Natural killer cell treated with Interleukin-12 subunit alpha and Interleukin-12 subunit beta and Interleukin-15 and Interleukin-18, amount 100 ng/mL, for 72 hours (primary cell): ENCODE measurements around the gene MDK. TPM values are rescaled to one million over a fixed set of nuclear protein-coding genes. Genes with fewer than 3 reads are reported as not detected.

ENCODE experiments used
- ATAC-seq, 2 donors: fragments of 150-1000 bp; cut with Tn5 transposase in 1 of 2; sonication (Bioruptor Pico), chemical (Tn5 transposase) in 1 of 2; 2 replicates each; pipeline ENCODE4 v1.10.0; 2021
- DNase-seq: peaks from one replicate; pipeline ENCODE4 v3.0.0; 2022; ENCODE audit warnings: low spot score
- H3K27ac Mint-ChIP-seq, 2 donors: 1 replicate in 1 of 2; 2 replicates in 1 of 2; pipeline ENCODE4 v1.8.0; 2022; ENCODE audit warnings: mixed read lengths in 2 of 2, mild to moderate bottlenecking in 1 of 2, moderate library complexity in 1 of 2
- H3K27me3 Mint-ChIP-seq, 2 donors: 1 replicate in 1 of 2; 2 replicates in 1 of 2; pipeline ENCODE4 v1.8.0; 2022; ENCODE audit warnings: mixed read lengths in 2 of 2
- H3K36me3 Mint-ChIP-seq: one replicate; pipeline ENCODE4 v1.8.0; 2022; ENCODE audit warnings: mixed read lengths
- H3K4me1 Mint-ChIP-seq, 2 donors: 1 replicate in 1 of 2; 2 replicates in 1 of 2; pipeline ENCODE4 v1.8.0; 2022; ENCODE audit warnings: low read depth in 2 of 2, mixed read lengths in 2 of 2, mild to moderate bottlenecking in 1 of 2
- H3K4me3 Mint-ChIP-seq: one replicate; pipeline ENCODE4 v1.8.0; 2022; ENCODE audit warnings: mixed read lengths
- H3K9me3 Mint-ChIP-seq: 2 replicates; pipeline ENCODE4 v1.8.0; 2022; ENCODE audit warnings: mixed read lengths
- total RNA-seq, 2 donors: library from RNA; stranded (reverse); gene quantifications; one replicate each; pipeline ENCODE4 v1.2.3, GENCODE V29; 2022

Gene MDK, protein sequence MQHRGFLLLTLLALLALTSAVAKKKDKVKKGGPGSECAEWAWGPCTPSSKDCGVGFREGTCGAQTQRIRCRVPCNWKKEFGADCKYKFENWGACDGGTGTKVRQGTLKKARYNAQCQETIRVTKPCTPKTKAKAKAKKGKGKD
- total RNA-seq: 1 to 10 TPM; 1.4 to 4.0 TPM

DNA sequence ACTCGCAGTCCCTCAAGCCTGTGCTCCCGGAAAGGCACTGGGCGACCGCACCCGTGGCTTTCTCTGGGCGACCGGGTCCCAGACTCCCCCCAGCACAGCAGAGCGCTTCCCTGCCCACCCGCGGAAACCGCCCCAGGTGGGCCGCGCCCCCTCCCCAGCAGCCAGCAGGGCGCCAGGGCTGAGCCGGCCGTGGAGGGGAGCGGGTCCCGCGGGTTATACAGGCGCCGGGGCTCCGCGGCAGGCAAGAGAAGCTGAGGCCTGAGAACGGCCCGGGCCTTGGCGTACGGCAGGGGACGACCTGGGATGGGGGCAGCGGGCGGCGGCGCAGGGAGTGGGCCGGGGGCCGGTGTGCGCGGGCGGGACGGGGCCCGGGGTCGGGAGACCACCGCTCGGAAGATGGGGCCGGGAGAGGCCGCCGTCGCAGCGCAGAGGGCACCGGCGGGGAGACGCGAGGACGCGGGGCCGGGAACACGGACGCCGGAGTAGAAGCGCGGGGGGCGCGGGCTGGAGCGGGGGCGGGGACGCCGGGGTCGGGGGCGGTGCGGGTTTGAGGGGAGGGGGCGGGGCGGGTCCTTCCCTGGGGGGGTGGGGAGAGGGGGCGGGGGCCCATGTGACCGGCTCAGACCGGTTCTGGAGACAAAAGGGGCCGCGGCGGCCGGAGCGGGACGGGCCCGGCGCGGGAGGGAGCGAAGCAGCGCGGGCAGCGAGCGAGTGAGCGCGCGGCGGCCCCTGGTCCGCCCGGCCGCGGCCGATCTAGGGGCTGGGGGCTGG, at the start of gene MDK:
Gene MDK, plus strand, starts transcription at position 622 of the 771 bp plus-strand sequence. CDS start 389 bp downstream, outside the sequence.
- H3K9me3 Mint-ChIP-seq: no peaks in the 10 kb centered on the region
- no peak within 1 kb of the TSS for H3K27ac Mint-ChIP-seq
- H3K4me1 Mint-ChIP-seq: peaks cover 10 to 14% of the 10 kb centered on the region in 2 donors
- ATAC-seq (peak in 1 of 2 donors; percentile 25), DNase-seq (no peak)
- peak within 1 kb of the TSS; percentile 80 for H3K4me3 Mint-ChIP-seq
- H3K27me3 Mint-ChIP-seq: peaks cover 5 to 10% of the 10 kb centered on the region in 2 donors
- H3K36me3 Mint-ChIP-seq: no peaks in the 10 kb centered on the region

DNA sequence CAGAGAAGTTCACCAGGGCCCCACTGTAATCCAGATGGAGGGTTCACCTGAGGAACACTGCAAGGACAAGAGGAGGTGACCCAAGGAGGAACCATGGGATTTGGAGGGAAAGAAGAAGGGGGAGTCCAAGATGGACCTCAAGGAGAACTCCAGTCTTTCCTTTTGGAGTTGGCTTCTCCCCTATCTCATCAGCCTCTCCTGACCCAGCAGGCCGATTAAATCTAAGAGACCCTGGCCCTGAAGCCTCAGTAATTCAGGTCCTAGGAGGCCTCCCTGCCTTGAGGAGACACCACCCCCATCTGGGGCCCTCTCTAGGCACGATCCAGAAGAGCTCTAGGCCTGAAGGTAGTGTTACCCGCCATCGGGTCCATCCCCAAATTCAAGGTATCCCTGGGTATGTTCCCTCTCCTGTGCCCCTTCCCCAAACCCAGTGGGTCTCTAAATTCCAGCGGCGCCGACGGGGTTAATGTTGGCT, 49.3 kb upstream of the MDK start:
- H3K27ac Mint-ChIP-seq: no peak overlapping the region
- DNase-seq: no peak
- H3K4me3 Mint-ChIP-seq: peak overlapping the region; percentile 16
- no peaks in the 10 kb centered on the region for H3K36me3 Mint-ChIP-seq
- no peak for ATAC-seq
- no peaks in the 10 kb centered on the region for H3K9me3 Mint-ChIP-seq
- peaks cover 17 to 27% of the 10 kb centered on the region in 2 donors for H3K4me1 Mint-ChIP-seq
- peaks cover 36 to 46% of the 10 kb centered on the region in 2 donors for H3K27me3 Mint-ChIP-seq

DNA sequence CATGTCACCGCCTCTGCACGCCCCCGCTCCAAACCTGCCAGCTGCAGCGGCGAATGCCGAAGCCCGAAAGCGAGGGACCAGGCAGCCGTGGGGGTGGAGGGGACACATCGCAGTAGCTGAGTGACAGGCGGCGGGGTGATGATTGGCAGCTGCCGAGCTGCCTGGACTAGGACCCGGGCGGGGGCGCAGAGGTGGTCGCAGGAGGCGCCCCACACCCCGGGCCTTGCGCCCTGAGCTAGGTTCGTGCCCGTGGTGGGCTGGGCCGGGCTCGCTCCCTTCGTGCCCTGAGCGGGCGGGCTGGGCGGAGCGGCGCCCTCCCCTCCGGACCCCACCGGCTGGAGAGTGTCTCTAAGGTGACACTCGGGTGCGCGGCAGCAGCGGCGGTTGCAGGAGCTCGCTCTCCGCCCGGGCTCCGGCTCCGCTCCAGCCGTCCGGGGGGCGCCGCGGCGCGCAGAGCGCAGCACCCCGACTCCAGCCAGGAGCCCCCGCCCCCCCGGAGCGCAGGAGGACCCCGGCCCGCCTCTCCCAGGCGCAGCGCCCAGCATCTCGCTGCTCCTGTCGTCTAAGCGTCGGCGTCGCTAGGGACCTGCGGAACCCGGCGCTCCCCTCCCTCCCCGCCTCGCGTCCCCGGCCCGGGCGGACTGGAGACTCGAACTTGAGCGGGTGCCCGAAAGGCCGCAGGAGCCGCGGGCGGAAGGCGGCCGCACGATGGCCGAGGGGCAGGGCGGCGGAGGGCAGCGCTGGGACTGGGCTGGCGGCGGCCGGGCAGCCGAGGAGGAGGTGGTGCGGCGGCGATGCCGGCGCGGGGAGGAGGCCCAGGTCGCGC, 48.7 kb upstream of the MDK start:
- H3K4me1 Mint-ChIP-seq: peaks cover 17 to 27% of the 10 kb centered on the region in 2 donors
- H3K27ac Mint-ChIP-seq: no peak overlapping the region
- no peak for DNase-seq
- no peaks in the 10 kb centered on the region for H3K9me3 Mint-ChIP-seq
- H3K36me3 Mint-ChIP-seq: no peaks in the 10 kb centered on the region
- peak; percentile 36 to 45 for ATAC-seq
- peak overlapping the region; percentile 58 for H3K4me3 Mint-ChIP-seq
- H3K27me3 Mint-ChIP-seq: peaks cover 33 to 47% of the 10 kb centered on the region in 2 donors

DNA sequence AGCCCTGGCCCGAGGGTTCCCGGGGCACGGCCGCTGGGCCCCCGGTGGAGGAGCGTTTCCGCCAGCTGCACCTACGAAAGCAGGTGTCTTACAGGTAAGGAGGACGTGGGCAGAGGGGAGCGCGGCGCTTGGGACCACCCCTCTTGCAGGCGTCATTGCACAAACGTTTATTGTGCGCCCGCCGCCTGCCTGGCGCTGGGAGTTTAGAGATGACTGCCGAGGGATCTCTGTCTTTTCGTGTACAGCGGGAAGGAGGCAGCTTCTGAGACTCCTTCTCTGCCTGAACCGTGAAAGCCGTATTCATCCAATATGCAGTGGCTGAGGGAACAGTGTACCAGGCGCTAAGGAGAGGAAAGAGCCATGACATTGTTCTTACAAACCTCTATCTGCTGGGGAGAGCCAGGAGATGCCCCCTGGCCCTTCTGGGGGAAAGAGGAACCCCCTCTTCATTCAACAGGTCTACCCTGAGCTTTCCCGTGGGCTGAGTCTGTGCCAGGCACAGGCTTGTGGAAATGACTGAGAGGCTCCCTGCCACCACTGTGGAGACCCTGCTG, 48.0 kb upstream of the MDK start:
- Mint-ChIP-seq H3K9me3 (no peaks in the 10 kb centered on the region), H3K36me3 (no peaks in the 10 kb centered on the region), H3K4me1 (peaks cover 18 to 27% of the 10 kb centered on the region in 2 donors), H3K27ac (no peak overlapping the region), H3K4me3 (peak overlapping the region; percentile 58), H3K27me3 (peaks cover 32 to 49% of the 10 kb centered on the region in 2 donors)
- no peak for ATAC-seq
- DNase-seq: no peak

DNA sequence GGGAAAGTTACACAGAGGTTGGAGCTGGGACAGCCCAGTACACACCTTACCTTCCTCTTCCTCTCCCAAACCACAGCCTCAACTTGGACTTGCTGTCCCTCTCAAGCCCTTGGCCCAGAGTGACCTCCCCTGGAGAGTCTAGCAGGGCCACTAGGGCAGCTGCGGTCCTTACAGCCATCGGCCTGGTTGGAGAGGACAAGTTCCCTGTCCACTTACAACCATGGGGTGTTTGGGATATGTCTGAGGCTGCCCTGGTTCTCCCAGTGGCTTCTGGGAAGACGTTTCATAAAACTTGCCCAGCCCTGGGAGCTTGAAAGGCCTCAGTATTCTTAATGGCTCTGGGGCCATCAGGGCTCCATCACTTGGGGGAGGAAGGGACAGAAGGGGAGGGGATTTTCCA, 47.3 kb upstream of the MDK start:
- Mint-ChIP-seq H3K27me3 (peaks cover 32 to 52% of the 10 kb centered on the region in 2 donors), H3K27ac (no peak overlapping the region), H3K36me3 (no peaks in the 10 kb centered on the region), H3K4me1 (peaks cover 21 to 27% of the 10 kb centered on the region in 2 donors), H3K4me3 (peak overlapping the region; percentile 58), H3K9me3 (no peaks in the 10 kb centered on the region)
- DNase-seq: no peak
- ATAC-seq: no peak

DNA sequence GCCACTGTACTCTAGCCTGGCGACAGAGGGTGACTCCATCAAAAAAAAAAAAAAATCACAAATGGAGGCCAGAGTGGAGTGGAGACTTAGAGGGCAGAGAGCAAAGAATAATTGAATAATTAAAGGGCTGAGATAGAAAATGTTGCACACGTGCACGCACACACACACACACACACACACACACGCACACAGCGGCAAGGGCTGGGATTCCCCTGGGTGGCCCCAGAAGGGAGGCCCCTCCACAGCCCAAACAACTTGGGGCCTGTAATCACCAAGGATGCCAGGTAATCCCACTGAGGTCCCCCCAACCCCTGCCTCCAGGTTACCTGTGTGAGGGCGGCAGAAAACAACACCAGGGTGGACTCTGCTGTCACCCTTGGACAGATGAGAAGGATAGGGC, 46.2 kb upstream of the MDK start:
- Mint-ChIP-seq H3K27me3 (peaks cover 23 to 45% of the 10 kb centered on the region in 2 donors), H3K4me1 (peaks cover 20 to 24% of the 10 kb centered on the region in 2 donors), H3K4me3 (no peak overlapping the region), H3K36me3 (no peaks in the 10 kb centered on the region), H3K9me3 (no peaks in the 10 kb centered on the region), H3K27ac (no peak overlapping the region)
- DNase-seq: no peak
- ATAC-seq: no peak

DNA sequence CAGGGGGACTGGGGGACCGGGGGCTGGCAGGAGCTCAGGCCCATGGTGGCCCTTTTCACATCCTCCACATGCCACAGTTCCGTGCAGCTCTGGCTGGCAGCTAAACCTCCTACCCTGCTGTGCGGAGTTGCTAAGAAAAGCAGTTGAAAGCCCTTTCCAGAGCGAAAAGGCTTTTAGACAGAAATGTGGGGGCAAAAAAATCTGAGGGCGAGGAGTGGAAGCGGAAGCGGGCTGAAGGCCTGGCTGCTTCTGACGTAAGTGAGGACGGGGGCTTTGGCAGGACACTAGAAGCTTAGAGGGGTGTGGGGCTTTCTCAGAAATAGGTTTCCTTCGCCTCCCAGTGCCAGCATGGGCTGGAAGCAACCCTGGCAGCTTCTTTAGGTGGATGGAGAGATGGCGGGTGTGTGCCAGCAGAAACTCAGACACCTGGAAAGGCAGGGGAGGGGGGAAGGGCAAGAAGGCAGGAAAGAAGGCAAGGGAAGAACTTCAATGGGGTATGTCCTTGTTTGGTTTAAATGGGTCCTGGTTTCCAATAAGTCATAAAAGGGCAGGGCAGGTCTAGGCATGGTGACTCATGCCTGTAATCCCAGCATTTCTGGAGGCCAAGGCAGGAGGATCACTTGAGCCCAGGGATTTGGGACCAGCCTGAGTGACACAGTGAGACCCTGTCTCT, 45.4 kb upstream of the MDK start:
- Mint-ChIP-seq H3K36me3 (no peaks in the 10 kb centered on the region), H3K9me3 (no peaks in the 10 kb centered on the region), H3K27ac (no peak overlapping the region), H3K4me3 (no peak overlapping the region), H3K4me1 (peaks cover 14 to 17% of the 10 kb centered on the region in 2 donors), H3K27me3 (peaks cover 16 to 39% of the 10 kb centered on the region in 2 donors)
- ATAC-seq: no peak
- no peak for DNase-seq

DNA sequence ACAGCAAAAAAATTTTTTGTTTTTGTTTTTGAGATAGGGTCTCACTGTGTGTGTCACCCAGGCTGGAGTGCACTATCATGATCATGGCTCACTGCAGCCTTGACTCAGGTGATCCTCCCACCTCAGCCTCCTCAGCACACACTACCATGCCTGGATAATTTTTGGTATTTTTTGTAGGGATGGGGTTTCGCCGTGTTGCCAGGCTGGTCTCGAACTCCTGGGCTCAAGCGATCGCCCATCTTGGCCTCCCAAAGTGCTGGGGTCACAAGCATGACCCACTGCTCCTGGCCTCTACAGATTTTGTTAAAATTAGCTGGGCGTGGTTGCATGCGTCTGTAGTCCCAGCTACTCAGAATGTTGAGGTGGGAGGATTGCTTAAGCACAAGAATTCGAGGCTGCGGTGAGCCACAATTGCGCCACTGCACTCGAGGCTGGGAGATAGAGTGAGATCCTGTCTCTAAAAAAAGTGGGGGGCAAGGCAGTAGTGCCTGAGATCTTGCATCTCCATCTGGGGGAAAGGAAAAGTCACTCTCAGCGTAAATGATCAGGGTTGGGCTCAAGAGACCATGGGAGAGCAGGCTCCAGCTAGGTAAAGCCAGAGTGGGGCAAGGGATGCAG, 44.8 kb upstream of the MDK start:
- Mint-ChIP-seq H3K9me3 (no peaks in the 10 kb centered on the region), H3K4me1 (peaks cover 11 to 12% of the 10 kb centered on the region in 2 donors), H3K4me3 (peak overlapping the region; percentile 24), H3K27ac (peak overlapping the region in 1 of 2 donors; percentile 33), H3K27me3 (peaks cover 9 to 40% of the 10 kb centered on the region in 2 donors), H3K36me3 (no peaks in the 10 kb centered on the region)
- DNase-seq: peak; percentile 72
- peak; percentile 63 to 74 for ATAC-seq

DNA sequence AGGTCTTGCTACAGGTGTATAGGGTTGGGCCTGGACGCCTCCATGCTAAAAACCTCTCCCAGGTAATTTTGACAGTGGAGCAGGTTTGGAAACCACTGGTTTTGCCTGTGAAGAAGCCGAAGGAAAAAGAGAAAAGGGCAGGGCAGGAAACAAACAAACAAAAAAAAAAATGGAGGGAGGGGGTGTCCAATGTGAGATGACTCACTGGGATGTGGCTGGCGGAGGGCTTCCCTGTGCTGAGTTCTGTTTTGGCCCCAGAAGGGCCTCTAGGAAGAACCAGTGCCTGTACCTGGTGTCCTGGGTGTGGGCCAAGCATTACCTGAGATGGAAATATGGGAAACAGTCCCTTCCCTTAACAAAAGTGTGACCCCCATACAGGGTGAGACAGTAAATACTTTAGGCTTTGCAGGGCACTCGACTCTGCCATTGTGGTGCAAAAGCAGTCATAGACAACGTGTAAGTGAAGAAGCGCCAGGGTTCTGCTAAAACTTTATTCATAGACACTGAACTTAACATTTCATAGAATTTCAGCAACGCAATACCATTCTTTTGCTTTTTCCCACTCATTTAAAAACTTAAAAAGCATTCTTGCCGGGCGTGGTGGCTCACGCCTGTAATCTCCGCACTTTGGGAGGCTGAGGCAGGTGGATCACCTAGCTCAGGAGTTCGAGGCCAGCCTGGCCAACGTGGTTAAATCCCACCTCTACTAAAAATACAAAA, 43.7 kb upstream of the MDK start:
- no peak for ATAC-seq
- H3K9me3 Mint-ChIP-seq: no peaks in the 10 kb centered on the region
- H3K4me3 Mint-ChIP-seq: no peak overlapping the region
- peaks cover 5 to 38% of the 10 kb centered on the region in 2 donors for H3K27me3 Mint-ChIP-seq
- no peak overlapping the region for H3K27ac Mint-ChIP-seq
- no peaks in the 10 kb centered on the region for H3K36me3 Mint-ChIP-seq
- no peak for DNase-seq
- H3K4me1 Mint-ChIP-seq: peaks cover 9% of the 10 kb centered on the region in 2 donors

DNA sequence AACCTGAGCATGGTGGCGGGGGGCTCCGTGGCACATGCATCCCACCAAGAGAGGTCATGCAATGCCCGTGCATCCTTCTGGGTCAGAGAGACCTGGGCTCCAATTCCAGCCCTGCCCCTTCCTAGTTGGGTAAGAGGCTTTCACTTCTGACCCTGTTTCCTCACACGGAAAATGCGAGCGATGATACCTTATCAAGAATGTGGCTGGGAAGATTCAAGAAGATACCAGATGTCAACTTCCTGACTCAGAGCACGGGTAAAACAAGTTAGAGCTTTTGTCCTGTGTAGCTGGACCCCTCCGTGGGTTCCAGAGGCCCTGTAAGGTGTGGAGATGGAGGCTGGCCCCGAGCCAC, 42.9 kb upstream of the MDK start:
- no peak for ATAC-seq
- Mint-ChIP-seq H3K4me3 (peak overlapping the region; percentile 40), H3K4me1 (peaks cover 9 to 10% of the 10 kb centered on the region in 2 donors), H3K36me3 (no peaks in the 10 kb centered on the region), H3K9me3 (no peaks in the 10 kb centered on the region), H3K27ac (no peak overlapping the region), H3K27me3 (peaks cover 5 to 36% of the 10 kb centered on the region in 2 donors)
- no peak for DNase-seq

DNA sequence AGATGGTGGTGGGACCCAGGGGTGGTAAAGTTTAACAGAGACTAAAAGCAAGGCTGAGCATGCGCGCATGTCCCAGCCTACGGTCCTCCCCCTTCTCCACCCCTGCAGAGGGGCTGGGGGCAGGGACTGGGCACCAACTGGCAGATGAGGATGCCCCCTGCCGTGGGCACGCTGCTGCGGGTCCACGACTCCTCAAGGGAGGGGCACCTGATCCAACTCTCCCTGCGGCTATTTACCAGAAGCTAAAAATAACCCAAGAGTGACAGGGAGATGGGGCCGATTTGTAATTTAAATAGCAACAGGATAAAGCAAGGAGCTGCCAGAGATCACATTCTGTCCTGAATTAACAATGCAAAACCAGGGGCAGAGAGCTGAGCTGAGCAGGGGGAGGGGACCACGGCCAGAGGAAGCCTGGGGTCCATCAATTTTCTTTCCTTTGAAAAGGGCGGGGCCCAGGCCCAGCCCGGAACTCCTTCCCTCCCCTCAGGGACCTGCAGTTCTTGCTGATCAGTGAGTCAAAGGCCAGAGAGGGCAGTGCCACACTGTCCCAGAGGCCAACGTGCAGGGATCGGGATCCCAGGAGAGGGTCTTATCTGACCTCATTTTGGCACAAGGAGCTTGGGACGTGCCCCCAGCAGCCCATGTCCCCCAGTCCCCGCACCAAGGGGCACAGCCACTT, 42.3 kb upstream of the MDK start:
- no peak for ATAC-seq
- peaks cover 5 to 39% of the 10 kb centered on the region in 2 donors for H3K27me3 Mint-ChIP-seq

DNA sequence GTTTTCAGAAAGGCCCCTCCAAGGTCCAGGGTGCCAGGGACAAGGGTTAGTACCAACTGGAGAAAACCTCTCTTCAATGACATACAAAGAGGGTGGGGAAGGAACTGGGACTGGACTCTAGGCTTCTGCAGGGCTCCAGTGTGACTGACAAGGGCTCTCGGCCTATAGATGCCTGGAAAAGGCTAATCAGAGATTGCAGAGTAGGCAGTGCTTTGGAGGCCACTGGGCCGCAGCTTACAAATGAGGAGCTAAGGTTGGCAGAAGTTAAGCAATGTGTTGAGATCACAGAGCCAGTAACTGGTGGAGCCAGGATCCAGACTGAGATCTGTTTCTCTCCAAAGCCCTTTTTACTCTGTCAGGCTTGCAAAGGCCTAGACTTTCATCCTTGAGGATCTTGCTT, 41.7 kb upstream of the MDK start:
- Mint-ChIP-seq H3K4me3 (no peak overlapping the region), H3K27ac (no peak overlapping the region), H3K9me3 (no peaks in the 10 kb centered on the region), H3K4me1 (peaks cover 11 to 15% of the 10 kb centered on the region in 2 donors), H3K27me3 (peaks cover 4 to 33% of the 10 kb centered on the region in 2 donors), H3K36me3 (no peaks in the 10 kb centered on the region)
- DNase-seq (no peak), ATAC-seq (no peak)

More for the DNA sequence above, 42.3 kb upstream of the MDK start:
- Mint-ChIP-seq H3K9me3 (no peaks in the 10 kb centered on the region), H3K4me3 (peak overlapping the region; percentile 40), H3K36me3 (no peaks in the 10 kb centered on the region), H3K27ac (no peak overlapping the region), H3K4me1 (peaks cover 9 to 14% of the 10 kb centered on the region in 2 donors)
- no peak for DNase-seq
